Activated CD4-positive, CD25-positive, alpha-beta regulatory T cell (primary cell): ENCODE results near the gene SLC31A1.

ENCODE experiments used
- DNase-seq, 4 experiments: peaks; one replicate each; lab custom pipeline; 2025; lab: John Stamatoyannopoulos, UW

The SLC31A1 gene

DNA sequence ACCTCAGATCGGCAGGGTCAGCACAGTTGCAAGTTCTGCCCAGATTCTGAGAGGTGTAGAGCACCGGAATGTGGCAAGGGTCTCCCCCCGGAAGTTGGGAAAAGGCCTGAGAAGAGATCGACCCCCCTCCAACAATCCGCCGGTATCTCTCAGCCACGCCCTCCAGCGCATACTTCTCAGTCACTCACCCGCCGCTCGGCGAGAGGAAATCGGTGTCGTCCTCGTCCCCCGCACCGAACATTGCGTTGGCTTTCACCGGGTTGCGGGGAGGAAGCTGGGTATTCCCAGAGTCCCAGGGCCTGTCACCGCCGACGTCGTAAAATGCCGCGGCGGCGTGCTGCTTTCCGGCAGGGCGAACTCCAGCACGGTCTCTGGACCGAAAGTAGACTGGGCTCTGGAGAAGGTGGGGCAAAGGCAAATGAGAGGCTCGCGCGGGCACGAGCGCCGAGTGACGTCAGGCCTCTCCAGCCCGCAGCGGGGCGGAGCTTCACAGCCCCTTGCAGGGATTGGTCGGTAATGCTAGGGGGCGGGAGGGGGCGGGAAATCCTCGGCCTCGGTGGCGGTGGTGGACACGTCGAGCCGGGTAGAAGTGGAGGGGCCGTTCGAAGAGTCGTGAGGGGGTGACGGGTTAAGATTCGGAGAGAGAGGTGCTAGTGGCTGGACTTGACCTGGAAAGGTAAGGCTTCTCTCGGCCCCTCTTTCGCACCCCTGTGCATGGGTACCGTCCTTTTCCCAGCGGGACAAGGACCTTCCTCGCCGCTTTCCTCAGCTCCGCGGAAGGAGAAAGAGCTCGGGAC lies at the start of gene SLC31A1, which contains the start of gene FKBP15:
TSS of gene SLC31A1 (plus strand) at position 542 of the 797 bp plus-strand sequence. CDS start 34,605 bp downstream, outside the sequence.
TSS of gene FKBP15 (minus strand) at position 275 of the 797 bp plus-strand sequence. CDS start at position 241, 34 bp downstream.
- peak; percentile 90 to 94 (median 91) for DNase-seq

GRCh38 chr9:113173341-113173740 lies 48.0 kb upstream of the SLC31A1 start:
- no peak for DNase-seq

DNA sequence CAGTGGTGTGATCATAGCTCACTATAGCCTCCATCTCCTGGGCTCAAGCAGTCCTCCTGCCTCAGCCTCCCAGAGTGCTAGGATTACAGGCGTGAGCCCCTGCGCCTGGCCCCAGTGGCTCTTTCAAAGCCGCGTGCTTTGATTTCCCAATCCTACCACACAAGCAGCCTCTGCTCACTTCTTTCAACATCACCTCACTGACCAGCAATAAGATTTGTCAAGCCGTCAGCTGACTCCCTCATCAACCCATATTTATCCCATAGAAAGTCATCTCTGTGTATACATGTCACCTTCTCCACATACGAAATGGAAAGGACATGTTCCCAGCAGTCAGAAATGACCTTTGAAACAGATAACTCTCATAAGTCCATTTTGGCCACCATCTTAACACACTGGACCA lies 44.5 kb upstream of the SLC31A1 start:
- DNase-seq, result no peak

DNA sequence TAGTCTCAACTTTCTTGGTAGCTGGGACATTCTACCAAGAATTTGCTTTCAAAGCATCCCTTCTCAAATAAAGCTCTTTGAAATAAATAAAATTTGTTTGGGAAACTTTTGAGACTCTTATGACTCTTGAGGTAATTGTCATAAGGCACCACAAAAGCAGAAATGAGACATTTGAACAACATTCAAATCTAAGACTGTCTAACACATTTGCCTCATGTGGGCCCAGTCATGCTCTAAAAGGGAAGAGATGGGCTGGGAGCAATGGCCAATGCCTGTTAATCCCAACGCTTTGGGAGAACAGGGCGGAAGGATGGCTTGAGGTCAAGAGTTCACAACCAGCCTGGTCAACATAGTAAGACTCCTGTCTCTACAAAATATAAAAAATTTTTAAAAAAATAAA lies 44.1 kb upstream of the SLC31A1 start:
- DNase-seq, result no peak

DNA sequence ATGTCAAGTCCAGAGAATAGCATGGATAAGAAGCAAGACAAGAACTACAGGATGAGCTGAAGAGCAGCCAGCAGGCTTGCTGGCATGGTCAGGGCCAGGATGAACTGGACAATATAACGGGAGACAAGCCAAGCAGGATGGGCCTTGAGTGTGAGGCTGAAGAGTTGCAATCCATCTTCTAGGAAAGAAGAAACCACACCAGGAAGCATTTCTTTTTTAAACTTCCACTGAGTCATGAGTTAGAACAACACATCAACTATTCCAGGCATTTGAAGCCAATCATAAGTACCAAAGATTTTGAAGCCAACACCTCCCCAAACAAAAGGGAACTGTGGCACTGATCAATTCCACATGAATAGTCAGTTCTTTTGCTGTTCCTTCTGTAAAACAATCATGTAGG lies 43.3 kb upstream of the SLC31A1 start:
- no peak for DNase-seq

DNA sequence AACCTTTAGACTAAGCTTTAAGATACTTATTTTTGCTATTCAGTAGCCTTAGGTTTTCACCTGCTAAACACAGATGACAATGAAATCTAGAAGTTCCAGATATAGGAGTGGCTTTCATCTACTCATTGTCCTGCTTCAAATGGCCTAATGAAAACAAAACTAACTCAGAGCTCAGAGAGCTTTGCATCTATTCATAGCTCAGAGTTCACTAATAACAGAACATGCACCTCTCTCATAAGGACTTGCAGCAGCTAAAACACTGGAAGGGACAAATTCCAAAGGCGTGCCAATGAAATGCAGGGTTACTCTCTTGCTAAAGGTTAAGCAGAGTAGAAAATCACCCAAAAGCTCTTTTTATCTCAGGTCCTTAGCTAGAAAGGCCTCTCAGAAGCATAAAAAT lies 41.5 kb upstream of the SLC31A1 start:
- no peak for DNase-seq

DNA sequence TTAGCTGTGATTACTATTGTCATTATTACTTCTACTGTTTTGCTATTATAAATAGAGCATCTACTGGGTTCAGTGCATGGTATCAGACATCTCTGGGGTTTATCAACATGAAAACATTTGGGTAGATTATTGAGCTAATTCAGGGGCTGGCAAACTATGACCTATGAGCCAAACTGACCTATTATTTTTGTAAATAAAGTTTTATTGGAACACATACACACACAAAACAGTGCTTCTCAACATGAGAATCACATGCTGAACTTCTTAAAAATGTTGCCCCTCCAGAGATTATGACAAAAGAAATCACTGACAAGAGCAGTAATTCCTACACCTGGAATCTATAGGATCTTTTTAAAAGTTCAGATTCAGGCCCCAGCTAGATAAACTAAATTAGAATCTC lies 40.2 kb upstream of the SLC31A1 start:
- DNase-seq, result no peak

GRCh38 chr9:113183956-113184488 lies 37.3 kb upstream of the SLC31A1 start:
- DNase-seq, result no peak

GRCh38 chr9:113184539-113184938 lies 36.8 kb upstream of the SLC31A1 start:
- DNase-seq, result no peak

DNA sequence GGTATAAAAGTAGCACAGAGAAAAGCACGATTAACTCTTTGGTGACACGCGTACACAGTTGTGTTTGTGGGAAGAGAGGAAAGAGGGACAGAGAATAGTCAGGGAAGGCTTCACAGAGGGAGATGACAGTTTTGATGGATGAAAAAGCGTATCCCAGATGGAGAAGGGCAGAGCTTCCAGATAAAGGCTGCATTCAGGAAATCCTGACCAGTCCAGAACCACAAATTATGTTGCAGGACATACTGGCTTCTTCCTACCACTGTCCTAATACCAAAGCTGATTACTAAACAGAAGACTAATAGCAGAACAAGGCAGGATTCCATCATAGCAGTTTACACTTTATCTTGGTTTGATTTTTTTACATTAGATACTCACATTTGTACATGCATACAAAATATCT lies 36.1 kb upstream of the SLC31A1 start:
- DNase-seq, result no peak

GRCh38 chr9:113186137-113186755 lies 35.1 kb upstream of the SLC31A1 start:
- no peak for DNase-seq

GRCh38 chr9:113187929-113188595 lies 33.3 kb upstream of the SLC31A1 start:
- no peak for DNase-seq

- no peak for DNase-seq
These were observed 28.9 kb upstream of the SLC31A1 start for GRCh38 chr9:113192455-113192854.

- DNase-seq, result no peak
These were observed 21.5 kb upstream of the SLC31A1 start for GRCh38 chr9:113199683-113200329.

DNA sequence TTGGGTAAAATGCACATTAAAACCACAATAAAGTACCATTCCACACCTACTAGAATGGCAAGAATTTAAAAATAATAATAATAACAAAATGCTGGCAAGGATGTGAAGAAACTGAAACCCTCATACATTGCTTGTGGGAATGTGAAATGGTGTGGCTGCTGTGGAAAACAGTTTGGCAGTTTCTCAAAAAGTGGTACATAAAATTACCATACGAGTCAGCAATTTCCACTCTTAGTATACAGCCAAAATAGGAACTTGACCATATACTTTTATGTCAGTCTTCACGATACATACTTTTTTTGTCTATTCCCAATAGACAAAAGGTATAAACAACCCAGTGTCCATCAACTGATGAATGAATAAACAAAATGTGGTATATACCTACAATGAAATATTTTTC lies 15.9 kb upstream of the SLC31A1 start:
- no peak for DNase-seq

GRCh38 chr9:113205861-113206260 lies 15.5 kb upstream of the SLC31A1 start:
- no peak for DNase-seq

GRCh38 chr9:113210815-113211214 lies 10.5 kb upstream of the SLC31A1 start:
- DNase-seq, result no peak

GRCh38 chr9:113215132-113215531 lies 6.2 kb upstream of the SLC31A1 start:
- DNase-seq, result no peak

GRCh38 chr9:113216406-113216805 lies 4.9 kb upstream of the SLC31A1 start:
- DNase-seq, result no peak

- DNase-seq, result no peak
These were observed 2.0 kb upstream of the SLC31A1 start for GRCh38 chr9:113219186-113219936.

DNA sequence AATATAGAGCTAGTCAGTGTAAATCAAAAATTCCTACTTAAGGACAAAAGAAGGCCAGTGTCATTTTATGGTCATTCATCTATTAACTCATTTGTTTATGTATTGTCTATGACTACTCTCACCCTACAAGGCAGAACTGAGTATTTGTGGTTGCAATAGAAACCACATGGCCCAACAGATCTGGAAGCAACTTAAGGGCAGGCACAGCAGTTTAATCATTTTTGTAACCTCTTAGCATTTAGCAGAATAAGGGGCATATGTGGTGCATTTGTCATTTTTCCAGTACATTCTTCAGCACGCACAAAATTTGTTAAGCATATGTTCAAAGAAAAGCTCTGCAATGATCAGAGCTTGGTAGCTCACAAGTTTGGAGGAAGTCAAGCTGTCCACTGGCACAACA lies 1.4 kb upstream of the SLC31A1 start:
- no peak for DNase-seq
